GM08714 (cell line): ENCODE results near the gene CLOCK.

Source experiments
- H3K4me3 ChIP-seq: fragments of 200-500 bp; sonication (Bioruptor generic); 2 replicates; pipeline ENCODE4 v1.5.1; 2014; ENCODE audit warnings: mild to moderate bottlenecking, low read length, inconsistent platforms
- ZNF274 ChIP-seq: IDR thresholded peaks from 2 replicates; pipeline ENCODE4 v1.6.1; 2012; ENCODE audit warnings: mild to moderate bottlenecking, low read depth, low read length

CLOCK gene

GRCh38 chr4:55485821-55486220 lies 60.9 kb downstream of the CLOCK start:
- no peak for TF ChIP-seq ZNF274
- H3K4me3 ChIP-seq: no peak overlapping the region

- no peak for TF ChIP-seq ZNF274
- H3K4me3 ChIP-seq: no peak overlapping the region
Observed at GRCh38 chr4:55483315-55483714, 63.4 kb downstream of the CLOCK start.

- TF ChIP-seq ZNF274: no peak
Observed at GRCh38 chr4:55475394-55476243, 71.1 kb downstream of the CLOCK start.

GRCh38 chr4:55469979-55470378 lies 76.7 kb downstream of the CLOCK start:
- no peak for TF ChIP-seq ZNF274
- no peak overlapping the region for H3K4me3 ChIP-seq

More at GRCh38 chr4:55475394-55476243, 71.1 kb downstream of the CLOCK start:
- no peak overlapping the region for H3K4me3 ChIP-seq

- no peak for TF ChIP-seq ZNF274
- no peak overlapping the region for H3K4me3 ChIP-seq
Observed at GRCh38 chr4:55468724-55469123, 78.0 kb downstream of the CLOCK start.

GRCh38 chr4:55466001-55466400 lies 80.7 kb downstream of the CLOCK start:
- no peak overlapping the region for H3K4me3 ChIP-seq
- TF ChIP-seq ZNF274: no peak

GRCh38 chr4:55458611-55459010 lies 88.1 kb downstream of the CLOCK start:
- H3K4me3 ChIP-seq: no peak overlapping the region
- TF ChIP-seq ZNF274: no peak

- H3K4me3 ChIP-seq: no peak overlapping the region
- no peak for TF ChIP-seq ZNF274
Observed at GRCh38 chr4:55458164-55458563, 88.5 kb downstream of the CLOCK start.

- TF ChIP-seq ZNF274: no peak
- no peak overlapping the region for H3K4me3 ChIP-seq
Observed at GRCh38 chr4:55450566-55450965, 96.1 kb downstream of the CLOCK start.

- TF ChIP-seq ZNF274: no peak
- no peak overlapping the region for H3K4me3 ChIP-seq
Observed at GRCh38 chr4:55447831-55448230, 98.9 kb downstream of the CLOCK start.

GRCh38 chr4:55447108-55447708 lies 99.5 kb downstream of the CLOCK start:
- TF ChIP-seq ZNF274: no peak

GRCh38 chr4:55446578-55446922 lies 100.2 kb downstream of the CLOCK start:
- no peak for TF ChIP-seq ZNF274
- H3K4me3 ChIP-seq: no peak overlapping the region

More at GRCh38 chr4:55447108-55447708, 99.5 kb downstream of the CLOCK start:
- H3K4me3 ChIP-seq: no peak overlapping the region

GRCh38 chr4:55445921-55446577 lies 100.7 kb downstream of the CLOCK start:
- TF ChIP-seq ZNF274: no peak

GRCh38 chr4:55444827-55445226 lies 101.9 kb downstream of the CLOCK start:
- no peak overlapping the region for H3K4me3 ChIP-seq
- no peak for TF ChIP-seq ZNF274

More at GRCh38 chr4:55445921-55446577, 100.7 kb downstream of the CLOCK start:
- H3K4me3 ChIP-seq: no peak overlapping the region

- TF ChIP-seq ZNF274: no peak
Observed at GRCh38 chr4:55442541-55442940, 104.2 kb downstream of the CLOCK start.

GRCh38 chr4:55440786-55441185 lies 105.9 kb downstream of the CLOCK start:
- no peak overlapping the region for H3K4me3 ChIP-seq
- no peak for TF ChIP-seq ZNF274

More at GRCh38 chr4:55442541-55442940, 104.2 kb downstream of the CLOCK start:
- no peak overlapping the region for H3K4me3 ChIP-seq
